Neutrophil (primary cell): ENCODE results near the gene GTF2A1.
"Not testable (repeated sequence)": the region's sequence is repeated elsewhere in the genome, so short reads cannot be mapped to it uniquely, and the experiment has no call there.

Experiments used
- H3K27ac ChIP-seq: fragments of 200-600 bp; sonication (generic); 2 replicates; pipeline ENCODE4 v1.5.1; 2016; ENCODE audit warnings: mild to moderate bottlenecking, moderate library complexity
- H3K27me3 ChIP-seq: fragments of 200-600 bp; sonication (generic); 2 replicates; pipeline ENCODE4 v1.6.0; 2016; ENCODE audit warnings: mild to moderate bottlenecking
- H3K36me3 ChIP-seq: fragments of 200-600 bp; sonication (generic); 2 replicates; pipeline ENCODE4 v1.5.1; 2017
- H3K4me1 ChIP-seq, 2 experiments: fragments of 200-600 bp in 1 of 2; sonication (generic) in 1 of 2; 1 replicate in 1 of 2; 2 replicates in 1 of 2; pipeline versions ENCODE4 v1.5.1 to v1.6.1; 2013 to 2016; ENCODE audit warnings: low read depth in 1 of 2, low read length in 1 of 2, mild to moderate bottlenecking in 1 of 2, moderate library complexity in 1 of 2; ENCODE audit not compliant: control insufficient read depth in 1 of 2, insufficient read depth in 1 of 2
- H3K4me3 ChIP-seq, 2 experiments: fragments of 200-600 bp in 1 of 2; sonication (generic) in 1 of 2; 1 replicate in 1 of 2; 2 replicates in 1 of 2; pipeline ENCODE4 v1.5.1; 2013 to 2016; ENCODE audit warnings: low read depth in 1 of 2, low read length in 1 of 2, mild to moderate bottlenecking in 1 of 2, moderate library complexity in 1 of 2
- H3K9me3 ChIP-seq: fragments of 200-600 bp; sonication (generic); 2 replicates; pipeline ENCODE4 v1.5.1; 2016
- CTCF ChIP-seq: fragments of 200-600 bp; sonication (generic); IDR thresholded peaks from 2 replicates; pipeline ENCODE4 v1.5.1; 2016; ENCODE audit warnings: antibody characterized with exemption

GTF2A1 gene

GRCh38 chr14:81236138-81236537 is 15.4 kb upstream of the GTF2A1 start:
- Histone ChIP-seq H3K4me1 (no peaks in the 10 kb centered on the region), H3K4me3 (no peak overlapping the region), H3K9me3 (no peaks in the 10 kb centered on the region), H3K27me3 (no peaks in the 10 kb centered on the region), H3K36me3 (no peaks in the 10 kb centered on the region), H3K27ac (no peak overlapping the region)
- TF ChIP-seq CTCF, result no peak

- no peak for TF ChIP-seq CTCF
- H3K4me1 ChIP-seq, result no peaks in the 10 kb centered on the region
Measured at GRCh38 chr14:81235096-81235495, 14.3 kb upstream of the GTF2A1 start.

GRCh38 chr14:81234278-81234677 is 13.5 kb upstream of the GTF2A1 start:
- Histone ChIP-seq H3K4me1 (no peaks in the 10 kb centered on the region), H3K27ac (no peak overlapping the region), H3K4me3 (no peak overlapping the region), H3K36me3 (no peaks in the 10 kb centered on the region), H3K27me3 (no peaks in the 10 kb centered on the region), H3K9me3 (no peaks in the 10 kb centered on the region)
- TF ChIP-seq CTCF, result no peak

More at GRCh38 chr14:81235096-81235495, 14.3 kb upstream of the GTF2A1 start:
- Histone ChIP-seq H3K27me3 (no peaks in the 10 kb centered on the region), H3K27ac (no peak overlapping the region), H3K36me3 (no peaks in the 10 kb centered on the region), H3K9me3 (no peaks in the 10 kb centered on the region), H3K4me3 (no peak overlapping the region)

- H3K27ac ChIP-seq, result no peak overlapping the region
- H3K4me3 ChIP-seq, result no peak overlapping the region
- H3K36me3 ChIP-seq, result no peaks in the 10 kb centered on the region
- no peak for TF ChIP-seq CTCF
- H3K4me1 ChIP-seq, result no peaks in the 10 kb centered on the region
- H3K9me3 ChIP-seq, result no peaks in the 10 kb centered on the region
- no peaks in the 10 kb centered on the region for H3K27me3 ChIP-seq
Measured at GRCh38 chr14:81233615-81234014, 12.9 kb upstream of the GTF2A1 start.

GRCh38 chr14:81231540-81231939 is 10.8 kb upstream of the GTF2A1 start:
- no peak overlapping the region for H3K27ac ChIP-seq
- H3K36me3 ChIP-seq, result no peaks in the 10 kb centered on the region
- peaks cover 0 to 5% of the 10 kb centered on the region in 2 experiments for H3K4me1 ChIP-seq
- no peaks in the 10 kb centered on the region for H3K9me3 ChIP-seq
- no peaks in the 10 kb centered on the region for H3K27me3 ChIP-seq
- no peak overlapping the region for H3K4me3 ChIP-seq
- no peak for TF ChIP-seq CTCF

GRCh38 chr14:81224222-81224621 is 3.5 kb upstream of the GTF2A1 start:
- Histone ChIP-seq H3K36me3 (no peaks in the 10 kb centered on the region), H3K27ac (no peak overlapping the region), H3K4me1 (peaks cover 15 to 16% of the 10 kb centered on the region in 2 experiments), H3K9me3 (no peaks in the 10 kb centered on the region), H3K27me3 (no peaks in the 10 kb centered on the region), H3K4me3 (no peak overlapping the region)
- TF ChIP-seq CTCF, result no peak

- H3K27ac ChIP-seq, H3K36me3 ChIP-seq, H3K27me3 ChIP-seq, H3K4me3 ChIP-seq, H3K9me3 ChIP-seq: not testable (repeated sequence)
- H3K4me1 ChIP-seq, result peaks cover 20 to 21% of the 10 kb centered on the region in 2 experiments
Measured at GRCh38 chr14:81223788-81224187, 3.0 kb upstream of the GTF2A1 start.
